ENCODE results near the gene SLC6A17. TPM values are rescaled to one million over a fixed set of nuclear protein-coding genes. Genes with fewer than 3 reads are reported as not detected.

Gene SLC6A17
- total RNA-seq, result not detected

GRCh38 chr1:110150330-110151174, at the start of gene SLC6A17:
Gene SLC6A17, plus strand, starts transcription at chr1:110150494. Its CDS starts 16,436 bp downstream, at chr1:110166930.
- ATAC-seq (no peak), DNase-seq (ENCODE audit: low spot score) (no peak)

- DNase-seq (ENCODE audit: low spot score) (no peak), ATAC-seq (no peak)
Measured at GRCh38 chr1:110102081-110102480, 48.2 kb upstream of the SLC6A17 start.

GRCh38 chr1:110106013-110106941, 44.0 kb upstream of the SLC6A17 start:
- DNase-seq (ENCODE audit: low spot score), result peak; percentile 71
- peak; percentile 98 for ATAC-seq

GRCh38 chr1:110107867-110108469, 42.3 kb upstream of the SLC6A17 start:
- no peak for ATAC-seq
- no peak for DNase-seq (ENCODE audit: low spot score)

- ATAC-seq (no peak), DNase-seq (ENCODE audit: low spot score) (no peak)
Measured at GRCh38 chr1:110111081-110111480, 39.2 kb upstream of the SLC6A17 start.

GRCh38 chr1:110112143-110112542, 38.2 kb upstream of the SLC6A17 start, which contains the start of gene UBL4B:
Gene UBL4B, plus strand, starts transcription at chr1:110112443. Its CDS starts 92 bp downstream, at chr1:110112535.
- no peak for ATAC-seq
- no peak for DNase-seq (ENCODE audit: low spot score)

- DNase-seq (ENCODE audit: low spot score) (no peak), ATAC-seq (no peak)
Measured at GRCh38 chr1:110112656-110113055, 37.6 kb upstream of the SLC6A17 start.

- DNase-seq (ENCODE audit: low spot score) (no peak), ATAC-seq (no peak)
Measured at GRCh38 chr1:110113551-110113950, 36.7 kb upstream of the SLC6A17 start.

GRCh38 chr1:110114173-110114572, 36.1 kb upstream of the SLC6A17 start:
- ATAC-seq (no peak), DNase-seq (ENCODE audit: low spot score) (no peak)

- no peak for DNase-seq (ENCODE audit: low spot score)
- ATAC-seq, result no peak
Measured at GRCh38 chr1:110114784-110115183, 35.5 kb upstream of the SLC6A17 start.

GRCh38 chr1:110118636-110119396, 31.5 kb upstream of the SLC6A17 start:
- no peak for ATAC-seq

GRCh38 chr1:110119843-110120242, 30.5 kb upstream of the SLC6A17 start:
- ATAC-seq, result no peak
- DNase-seq (ENCODE audit: low spot score), result no peak

More at GRCh38 chr1:110118636-110119396, 31.5 kb upstream of the SLC6A17 start:
- no peak for DNase-seq (ENCODE audit: low spot score)

- no peak for ATAC-seq
- no peak for DNase-seq (ENCODE audit: low spot score)
Measured at GRCh38 chr1:110120960-110121561, 29.2 kb upstream of the SLC6A17 start.

GRCh38 chr1:110123224-110123623, 27.1 kb upstream of the SLC6A17 start:
- DNase-seq (ENCODE audit: low spot score) (no peak), ATAC-seq (no peak)

GRCh38 chr1:110125810-110126209, 24.5 kb upstream of the SLC6A17 start:
- ATAC-seq, result no peak
- no peak for DNase-seq (ENCODE audit: low spot score)

GRCh38 chr1:110130113-110130591, 20.1 kb upstream of the SLC6A17 start:
- ATAC-seq, result no peak
- no peak for DNase-seq (ENCODE audit: low spot score)

GRCh38 chr1:110130989-110131388, 19.3 kb upstream of the SLC6A17 start:
- ATAC-seq, result no peak
- no peak for DNase-seq (ENCODE audit: low spot score)

GRCh38 chr1:110132682-110133081, 17.6 kb upstream of the SLC6A17 start:
- ATAC-seq (no peak), DNase-seq (ENCODE audit: low spot score) (no peak)

GRCh38 chr1:110133436-110133835, 16.9 kb upstream of the SLC6A17 start:
- DNase-seq (ENCODE audit: low spot score) (no peak), ATAC-seq (no peak)

Measured in left lobe of liver (tissue), 2 donors.